IMR-90 (cell line): ENCODE measurements around the gene GGA2. TPM values are rescaled to one million over a fixed set of nuclear protein-coding genes. Genes with fewer than 3 reads are reported as not detected.

ENCODE experiments used
- ATAC-seq: fragments of 200-7000 bp; cut with Tn5 transposase; 2 replicates; pipeline ENCODE4 v1.9.1; 2020; ENCODE audit warnings: low read depth, mild to moderate bottlenecking, moderate library complexity
- BruUV-seq: library from RNA; stranded (reverse); fragments of 400-500 nt; replicated peaks from 2 replicates; lab custom pipeline; 2021; lab: Mats Ljungman, UMichigan
- CTCF ChIA-PET: fragments of 300-600 bp; formaldehyde crosslinking; extraction: SDS; loops from one replicate; lab custom pipeline; 2021; ENCODE audit warnings: antibody characterized with exemption; lab: Yijun Ruan, JAX
- POLR2A ChIA-PET: fragments of 300-600 bp; sonication (Branson Sonifier 250); formaldehyde crosslinking; loops from one replicate; lab custom pipeline; 2022; ENCODE audit warnings: antibody characterized with exemption; ENCODE audit not compliant: unreplicated experiment; lab: Charles Lee
- DNase-seq: peaks from one replicate; pipeline ENCODE4 v3.0.0; 2013
- H2AFZ ChIP-seq: replicated peaks from 2 replicates; pipeline ENCODE3; 2013; ENCODE audit warnings: low read length, mild to moderate bottlenecking; ENCODE audit not compliant: poor library complexity
- H2AK5ac ChIP-seq: 2 replicates; pipeline ENCODE4 v1.6.1; 2013; ENCODE audit warnings: low read depth, low read length, inconsistent platforms
- H2AK9ac ChIP-seq: replicated peaks from 2 replicates; pipeline ENCODE3; 2013; ENCODE audit warnings: mild to moderate bottlenecking, low read depth, low read length, moderate library complexity; ENCODE audit not compliant: poor library complexity
- H2BK120ac ChIP-seq: 2 replicates; pipeline ENCODE4 v1.6.1; 2013; ENCODE audit warnings: low read depth, low read length, inconsistent platforms
- H2BK15ac ChIP-seq: 3 replicates; pipeline ENCODE4 v1.6.1; 2013; ENCODE audit warnings: low read depth, low read length, inconsistent platforms
- H2BK20ac ChIP-seq: 2 replicates; pipeline ENCODE4 v1.6.1; 2013; ENCODE audit warnings: low read depth, mild to moderate bottlenecking, inconsistent platforms, low read length, moderate library complexity
- H2BK5ac ChIP-seq: 2 replicates; pipeline ENCODE4 v1.6.1; 2013; ENCODE audit warnings: mild to moderate bottlenecking, low read depth, low read length, inconsistent platforms; ENCODE audit not compliant: poor library complexity, severe bottlenecking
- H3K14ac ChIP-seq: replicated peaks from 2 replicates; pipeline ENCODE4 v1.6.1; 2013; ENCODE audit warnings: low read depth, low read length, inconsistent platforms
- H3K18ac ChIP-seq: 2 replicates; pipeline ENCODE4 v1.6.1; 2013; ENCODE audit warnings: low read depth, low read length, control low read depth
- H3K23ac ChIP-seq: 2 replicates; pipeline ENCODE4 v1.6.1; 2013; ENCODE audit warnings: low read depth, low read length, inconsistent platforms
- H3K27ac ChIP-seq: 2 replicates; pipeline ENCODE4 v1.5.1; 2013; ENCODE audit warnings: mild to moderate bottlenecking, control low read depth, low read length; ENCODE audit not compliant: insufficient read depth
- H3K27me3 ChIP-seq: 2 replicates; pipeline ENCODE4 v1.6.1; 2013; ENCODE audit warnings: low read length; ENCODE audit not compliant: control insufficient read depth, insufficient read depth
- H3K36me3 ChIP-seq: 2 replicates; pipeline ENCODE4 v1.6.1; 2013; ENCODE audit warnings: low read length, mixed read lengths; ENCODE audit not compliant: control insufficient read depth, insufficient read depth
- H3K4ac ChIP-seq: 2 replicates; pipeline ENCODE4 v1.6.1; 2013; ENCODE audit warnings: low read depth, low read length, inconsistent platforms
- H3K4me1 ChIP-seq: 2 replicates; pipeline ENCODE4 v1.6.1; 2013; ENCODE audit warnings: low read length, mixed read lengths; ENCODE audit not compliant: control insufficient read depth, insufficient read depth
- H3K4me2 ChIP-seq: 2 replicates; pipeline ENCODE4 v1.6.1; 2013; ENCODE audit warnings: low read depth, mild to moderate bottlenecking, control low read depth, low read length, moderate library complexity
- H3K4me3 ChIP-seq: 2 replicates; pipeline ENCODE4 v1.5.1; 2013; ENCODE audit warnings: low read depth, mild to moderate bottlenecking, control low read depth, low read length, moderate library complexity; ENCODE audit not compliant: insufficient read depth
- H3K56ac ChIP-seq: 2 replicates; pipeline ENCODE4 v1.6.1; 2013; ENCODE audit warnings: low read length, inconsistent platforms; ENCODE audit not compliant: insufficient read depth; ENCODE audit errors: extremely low read depth
- H3K79me1 ChIP-seq, 2 experiments: 2 replicates each; pipeline ENCODE4 v1.6.1; 2013; ENCODE audit warnings: low read length in 2 of 2, inconsistent platforms in 1 of 2, low read depth in 1 of 2
- H3K9ac ChIP-seq: 2 replicates; pipeline ENCODE4 v1.6.1; 2013; ENCODE audit warnings: low read depth, low read length, control low read depth
- H3K9me1 ChIP-seq: 2 replicates; pipeline ENCODE4 v1.6.1; 2013; ENCODE audit warnings: low read length, inconsistent platforms; ENCODE audit not compliant: insufficient read depth
- H3K9me3 ChIP-seq: 2 replicates; pipeline ENCODE4 v1.6.1; 2013; ENCODE audit warnings: low read length; ENCODE audit not compliant: control insufficient read depth, insufficient read depth
- H4K20me1 ChIP-seq: 2 replicates; pipeline ENCODE4 v1.6.1; 2013; ENCODE audit warnings: low read length, inconsistent platforms; ENCODE audit not compliant: insufficient read depth
- H4K5ac ChIP-seq: 2 replicates; pipeline ENCODE4 v1.6.1; 2013; ENCODE audit warnings: mild to moderate bottlenecking, low read depth, low read length, control low read depth
- H4K8ac ChIP-seq, 2 experiments: 2 replicates each; pipeline ENCODE4 v1.6.1; 2013; ENCODE audit warnings: low read depth in 2 of 2, low read length in 2 of 2, control low read depth in 1 of 2, inconsistent platforms in 1 of 2
- H4K91ac ChIP-seq: 2 replicates; pipeline ENCODE4 v1.6.1; 2013; ENCODE audit warnings: low read depth, low read length, inconsistent platforms; ENCODE audit not compliant: insufficient read depth
- MAFK ChIP-seq: IDR thresholded peaks from 2 replicates; pipeline ENCODE4 v1.6.1; 2012; ENCODE audit warnings: low read depth, low read length, improper control_type of control experiment
- NFE2L2 ChIP-seq: fragments of 150-350 bp; IDR thresholded peaks from 2 replicates; pipeline ENCODE4 v1.6.1; 2016; ENCODE audit warnings: low read depth, mild to moderate bottlenecking, low read length
- RAD21 ChIP-seq: IDR thresholded peaks from 2 replicates; pipeline ENCODE4 v1.6.1; 2012; ENCODE audit warnings: low read length, improper control_type of control experiment
- RFX5 ChIP-seq: IDR thresholded peaks from 2 replicates; pipeline ENCODE4 v1.8.0; 2012; ENCODE audit warnings: low read depth, mild to moderate bottlenecking, low read length, moderate library complexity
- WGBS, 2 experiments: methylation state at CpG; one replicate each; pipeline versions ENCODE4 v1.1.5 to v1.1.7; 2013; ENCODE audit warnings: missing lambda C conversion rate in 2 of 2; ENCODE audit not compliant: insufficient read length in 1 of 2; ENCODE audit errors: extremely low coverage in 2 of 2; 5-methylcytosine and 5-hydroxymethylcytosine counted together
- dilution Hi-C: fragments of 300-500 bp; cut with HindIII; formaldehyde crosslinking; loops from one replicate; pipeline ENCODE4 v1.14.3; 2018; ENCODE audit warnings: low sequenced_read_pairs; ENCODE audit not compliant: unreplicated experiment
- in situ Hi-C: fragments of 300-500 bp; cut with MboI; formaldehyde crosslinking; loops from 3 replicates; pipeline ENCODE4 v1.14.3; 2019; ENCODE audit warnings: low sequenced_read_pairs, inconsistent platforms, mixed read lengths
- intact Hi-C: fragments of 100-400 bp; cut with micrococcal nuclease; formaldehyde crosslinking; loops from 2 replicates; pipeline ENCODE4 v1.10.0; 2022
- polyA plus RNA-seq, 3 experiments: library from polyadenylated mRNA; depleted of rRNA; stranded (reverse); fragments of >200 nt; gene quantifications; 2 replicates each; pipeline ENCODE4 v1.2.3, GENCODE V29; 2012; ENCODE audit warnings: low replicate concordance in 1 of 3
- total RNA-seq: library from RNA; depleted of rRNA; stranded (reverse); fragments of >200 nt; gene quantifications from 2 replicates; pipeline ENCODE4 v1.2.3, GENCODE V29; 2012
- TF ChIP-seq, protein P1 (sequence below): conservative IDR thresholded peaks from 2 replicates; pipeline ENCODE4 v1.5.1; 2012; ENCODE audit warnings: mild to moderate bottlenecking, low read depth, low read length, improper control_type of control experiment
- TF ChIP-seq, protein P2 (sequence below): fragments of 150-350 bp; IDR thresholded peaks from 2 replicates; pipeline ENCODE4 v1.6.1; 2017; ENCODE audit warnings: mild to moderate bottlenecking, antibody characterized with exemption, low read length, low read depth

Gene GGA2
- total and polyA plus RNA-seq, 2 of the 4 experiments (the other 2 are of a cell fraction) = 16.5 to 30.1 TPM

DNA sequence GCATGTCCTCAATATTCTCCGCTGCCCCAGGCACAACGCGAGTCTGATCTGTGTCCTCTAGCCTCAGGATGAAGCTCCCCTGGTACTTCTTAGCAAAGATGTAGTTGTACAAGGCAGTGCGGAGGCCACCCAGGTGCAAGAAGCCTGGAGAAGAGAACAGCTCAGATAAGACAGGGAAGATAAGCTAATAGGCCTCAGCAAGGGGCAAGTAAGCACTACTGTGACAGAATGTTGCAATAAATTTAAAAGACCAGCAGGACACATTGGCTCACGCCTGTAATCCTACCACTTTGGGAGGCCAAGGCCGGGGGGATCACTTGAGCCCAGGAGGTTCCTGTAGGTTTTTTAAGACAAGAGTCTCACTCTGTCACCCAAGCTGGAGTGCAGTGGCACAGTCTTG is 41.9 kb upstream of the GGA2 start:
- intact Hi-C loops = no loop called here
- H3K27me3 ChIP-seq = no peaks in the 10 kb centered on the region
- dilution Hi-C loops = no loop called here
- WGBS, 2 experiments = 89% methylated on average over 3 of the region's 6 CpGs; no CpG with 5 or more reads in 1 of the 2 experiments
- H3K9ac ChIP-seq = no peak overlapping the region
- no peaks in the 10 kb centered on the region for H3K4me1 ChIP-seq
- H2AK5ac ChIP-seq = no peak overlapping the region
- no peak overlapping the region for H2BK15ac ChIP-seq
- H4K5ac ChIP-seq = no peak overlapping the region
- in situ Hi-C loops = no loop called here
- H3K9me1 ChIP-seq = no peaks in the 10 kb centered on the region; the same call in none of the 2 replicates
- H3K4ac ChIP-seq = no peak overlapping the region
- H2AFZ ChIP-seq = no peak overlapping the region
- H3K9me3 ChIP-seq = no peaks in the 10 kb centered on the region
- no peak overlapping the region for H3K4me3 ChIP-seq
- no peak overlapping the region for H4K8ac ChIP-seq
- ChIA-PET POLR2A (no interaction called here), CTCF (interaction anchor here (0.6 kb wide), 1 partner anchor 14 kb away, joined by 4 read pairs; no protein-coding TSS in a partner anchor)
- DNase-seq (no peak), ATAC-seq (no peak)
- no peak overlapping the region for H2BK20ac ChIP-seq
- no peak overlapping the region for H3K56ac ChIP-seq
- no peaks in the 10 kb centered on the region for H4K20me1 ChIP-seq
- no peak overlapping the region for H2AK9ac ChIP-seq
- no peak overlapping the region for H4K91ac ChIP-seq
- H3K18ac ChIP-seq = no peak overlapping the region
- no peak overlapping the region for H2BK120ac ChIP-seq
- BruUV-seq = no TSS peak
- no peak overlapping the region for H2BK5ac ChIP-seq
- H3K4me2 ChIP-seq = no peak overlapping the region
- peaks cover 38% of the 10 kb centered on the region for H3K36me3 ChIP-seq
- H3K79me1 ChIP-seq = peaks cover 9 to 30% of the 10 kb centered on the region in 2 experiments; a peak in 3 of 4 replicates
- no peak for TF ChIP-seq RAD21
- no peak for TF ChIP-seq NFE2L2
- TF ChIP-seq, protein P1, sequence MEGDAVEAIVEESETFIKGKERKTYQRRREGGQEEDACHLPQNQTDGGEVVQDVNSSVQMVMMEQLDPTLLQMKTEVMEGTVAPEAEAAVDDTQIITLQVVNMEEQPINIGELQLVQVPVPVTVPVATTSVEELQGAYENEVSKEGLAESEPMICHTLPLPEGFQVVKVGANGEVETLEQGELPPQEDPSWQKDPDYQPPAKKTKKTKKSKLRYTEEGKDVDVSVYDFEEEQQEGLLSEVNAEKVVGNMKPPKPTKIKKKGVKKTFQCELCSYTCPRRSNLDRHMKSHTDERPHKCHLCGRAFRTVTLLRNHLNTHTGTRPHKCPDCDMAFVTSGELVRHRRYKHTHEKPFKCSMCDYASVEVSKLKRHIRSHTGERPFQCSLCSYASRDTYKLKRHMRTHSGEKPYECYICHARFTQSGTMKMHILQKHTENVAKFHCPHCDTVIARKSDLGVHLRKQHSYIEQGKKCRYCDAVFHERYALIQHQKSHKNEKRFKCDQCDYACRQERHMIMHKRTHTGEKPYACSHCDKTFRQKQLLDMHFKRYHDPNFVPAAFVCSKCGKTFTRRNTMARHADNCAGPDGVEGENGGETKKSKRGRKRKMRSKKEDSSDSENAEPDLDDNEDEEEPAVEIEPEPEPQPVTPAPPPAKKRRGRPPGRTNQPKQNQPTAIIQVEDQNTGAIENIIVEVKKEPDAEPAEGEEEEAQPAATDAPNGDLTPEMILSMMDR = no peak
- TF ChIP-seq MAFK = no peak
- TF ChIP-seq RFX5 = no peak
- TF ChIP-seq, protein P2, sequence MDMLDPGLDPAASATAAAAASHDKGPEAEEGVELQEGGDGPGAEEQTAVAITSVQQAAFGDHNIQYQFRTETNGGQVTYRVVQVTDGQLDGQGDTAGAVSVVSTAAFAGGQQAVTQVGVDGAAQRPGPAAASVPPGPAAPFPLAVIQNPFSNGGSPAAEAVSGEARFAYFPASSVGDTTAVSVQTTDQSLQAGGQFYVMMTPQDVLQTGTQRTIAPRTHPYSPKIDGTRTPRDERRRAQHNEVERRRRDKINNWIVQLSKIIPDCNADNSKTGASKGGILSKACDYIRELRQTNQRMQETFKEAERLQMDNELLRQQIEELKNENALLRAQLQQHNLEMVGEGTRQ = no peak
- H3K23ac ChIP-seq = no peak overlapping the region
- H3K27ac ChIP-seq = no peak overlapping the region
- no peak overlapping the region for H3K14ac ChIP-seq
